Uterus (tissue), 4 donors: Measurements from ENCODE around the gene IFNAR2. TPM values are rescaled to one million over a fixed set of nuclear protein-coding genes. Genes with fewer than 3 reads are reported as not detected.

Source experiments
- DNase-seq, 2 donors: peaks; one replicate each; pipeline ENCODE4 v3.0.0-alpha.2; 2019 to 2020
- H3K27ac ChIP-seq, 2 donors: fragments of 200-600 bp; sonication (generic); 1 replicate in 1 of 2; 2 replicates in 1 of 2; pipeline ENCODE4 v1.5.1; 2016 to 2018
- H3K27me3 ChIP-seq, 2 donors: fragments of 200-600 bp; sonication (generic); one replicate each; pipeline ENCODE4 v1.5.1; 2018 to 2019; ENCODE audit warnings: control low read depth in 1 of 2
- H3K36me3 ChIP-seq, 2 donors: fragments of 200-600 bp; sonication (generic); one replicate each; pipeline ENCODE4 v1.5.1; 2019; ENCODE audit warnings: control low read depth in 1 of 2
- H3K4me1 ChIP-seq, 2 donors: fragments of 200-600 bp; sonication (generic); one replicate each; pipeline ENCODE4 v1.5.1; 2018 to 2019; ENCODE audit warnings: control low read depth in 1 of 2
- H3K4me3 ChIP-seq, 2 donors: fragments of 200-600 bp; sonication (generic); 1 replicate in 1 of 2; 2 replicates in 1 of 2; pipeline ENCODE4 v1.5.1; 2018 to 2019; ENCODE audit warnings: mild to moderate bottlenecking in 1 of 2
- H3K9me3 ChIP-seq, 2 donors: fragments of 200-600 bp; sonication (generic); one replicate each; pipeline ENCODE4 v1.5.1; 2019; ENCODE audit warnings: control low read depth in 1 of 2
- CTCF ChIP-seq, 4 experiments: fragments of 200-600 bp in 2 of 4; fragments of 450-650 bp in 2 of 4; sonication (generic) in 2 of 4; IDR thresholded peaks; one replicate each; pipeline ENCODE4 v1.5.1; 2016 to 2019; ENCODE audit warnings: antibody characterized with exemption in 4 of 4, mild to moderate bottlenecking in 2 of 4, moderate library complexity in 1 of 4
- POLR2A ChIP-seq, 2 donors: fragments of 450-650 bp; IDR thresholded peaks; one replicate each; pipeline ENCODE4 v1.6.1; 2016; ENCODE audit warnings: antibody characterized with exemption in 2 of 2, mild to moderate bottlenecking in 1 of 2, moderate library complexity in 1 of 2
- intact Hi-C: fragments of 100-400 bp; cut with DNase I; formaldehyde crosslinking; loops from one replicate; pipeline ENCODE4 v1.15.1; 2023; ENCODE audit warnings: low total_unique reads
- total RNA-seq, 4 donors: library from RNA; depleted of rRNA in 3 of 4; stranded (reverse); fragments of >200 nt in 3 of 4; gene quantifications; one replicate each; pipeline versions ENCODE4 v1.1.0 to v1.2.4, GENCODE V29; 2014 to 2023
- donor health status: DM: yes; HTN: yes; CAD: no.

The IFNAR2 gene
- total RNA-seq, 4 donors from 2014 or later, result 2.4 to 38.4 (median 24.4) TPM

- Histone ChIP-seq H3K27me3 (no peaks in the 10 kb centered on the region), H3K36me3 (no peaks in the 10 kb centered on the region), H3K4me3 (no peak overlapping the region), H3K4me1 (no peaks in the 10 kb centered on the region), H3K9me3 (no peaks in the 10 kb centered on the region), H3K27ac (no peak overlapping the region)
- intact Hi-C loops, result no loop called here
- no peak for TF ChIP-seq POLR2A (IDR thresholded peaks at IDR 0.05)
- no peak for TF ChIP-seq CTCF (IDR thresholded peaks at IDR 0.05)
- DNase-seq, result no peak
Observed at GRCh38 chr21:33234635-33235520, 5.1 kb downstream of the IFNAR2 start.

DNA sequence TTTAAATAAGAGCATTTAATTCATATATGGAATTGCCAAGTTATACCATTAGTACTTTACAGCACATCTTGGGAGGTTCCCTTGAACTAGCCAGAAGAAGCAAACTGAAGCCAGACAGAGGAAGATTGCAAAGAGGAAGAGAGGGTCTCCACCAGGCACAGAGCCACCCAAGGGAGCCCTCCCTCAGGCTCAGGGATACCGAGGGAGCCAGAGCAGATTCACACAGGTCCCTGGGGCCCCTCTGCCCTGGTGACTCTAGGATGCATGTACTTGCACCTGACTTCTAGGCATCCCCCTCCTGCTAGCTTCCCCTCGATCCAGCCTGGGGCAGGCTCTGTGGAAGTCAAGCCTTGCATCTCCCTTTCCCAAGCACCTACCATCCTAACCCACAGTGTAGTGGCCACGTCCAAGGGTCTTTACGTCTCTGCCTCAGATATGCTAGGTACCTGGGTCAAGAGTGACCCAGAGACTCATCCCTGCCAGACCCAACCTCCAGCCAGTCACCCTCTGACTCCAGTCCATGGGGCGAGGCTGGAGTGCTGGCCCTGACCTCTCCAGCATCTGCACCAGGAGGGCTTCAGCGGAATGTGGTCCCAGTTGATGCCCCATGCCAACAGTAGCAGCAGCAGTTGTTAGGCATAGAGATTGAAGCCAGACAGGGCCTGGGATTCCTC is 6.4 kb downstream of the IFNAR2 start:
- no peak for DNase-seq
- no peaks in the 10 kb centered on the region for H3K36me3 ChIP-seq
- TF ChIP-seq CTCF (IDR thresholded peaks at IDR 0.05) (no peak), POLR2A (IDR thresholded peaks at IDR 0.05) (no peak)
- intact Hi-C loops, result no loop called here
- H3K9me3 ChIP-seq, result no peaks in the 10 kb centered on the region
- no peaks in the 10 kb centered on the region for H3K27me3 ChIP-seq
- H3K4me3 ChIP-seq, result no peak overlapping the region
- no peaks in the 10 kb centered on the region for H3K4me1 ChIP-seq
- H3K27ac ChIP-seq, result no peak overlapping the region

GRCh38 chr21:33236766-33237165 is 7.0 kb downstream of the IFNAR2 start:
- H3K27ac ChIP-seq, result no peak overlapping the region
- H3K27me3 ChIP-seq, result no peaks in the 10 kb centered on the region
- DNase-seq, result no peak
- no peaks in the 10 kb centered on the region for H3K9me3 ChIP-seq
- TF ChIP-seq CTCF (IDR thresholded peaks at IDR 0.05) (no peak), POLR2A (IDR thresholded peaks at IDR 0.05) (no peak)
- H3K36me3 ChIP-seq, result no peaks in the 10 kb centered on the region
- intact Hi-C loops, result no loop called here
- H3K4me3 ChIP-seq, result no peak overlapping the region
- no peaks in the 10 kb centered on the region for H3K4me1 ChIP-seq

GRCh38 chr21:33237486-33237885 is 7.7 kb downstream of the IFNAR2 start:
- Histone ChIP-seq H3K27ac (no peak overlapping the region), H3K36me3 (no peaks in the 10 kb centered on the region), H3K4me3 (no peak overlapping the region), H3K27me3 (no peaks in the 10 kb centered on the region), H3K4me1 (no peaks in the 10 kb centered on the region), H3K9me3 (no peaks in the 10 kb centered on the region)
- intact Hi-C loops, result no loop called here
- no peak for DNase-seq
- TF ChIP-seq CTCF (IDR thresholded peaks at IDR 0.05) (no peak), POLR2A (IDR thresholded peaks at IDR 0.05) (no peak)

GRCh38 chr21:33238146-33238545 is 8.4 kb downstream of the IFNAR2 start:
- intact Hi-C loops, result no loop called here
- Histone ChIP-seq H3K36me3 (no peaks in the 10 kb centered on the region), H3K27me3 (no peaks in the 10 kb centered on the region), H3K27ac (no peak overlapping the region), H3K4me1 (no peaks in the 10 kb centered on the region), H3K9me3 (no peaks in the 10 kb centered on the region), H3K4me3 (no peak overlapping the region)
- TF ChIP-seq POLR2A (IDR thresholded peaks at IDR 0.05) (no peak), CTCF (IDR thresholded peaks at IDR 0.05) (no peak)
- DNase-seq, result no peak
